ENCODE data around the gene ZKSCAN2. TPM values are rescaled to one million over a fixed set of nuclear protein-coding genes. Genes with fewer than 3 reads are reported as not detected.

The ZKSCAN2 gene
- total and polyA plus RNA-seq, 2 of the 8 experiments (the other 6 are each of a cell fraction or from before 2014, with no cell fraction given), result 2.2 to 11.6 TPM

- peaks cover 17% of the 10 kb centered on the region for H3K23me2 ChIP-seq (ENCODE audit: low read depth, low read length)
- H3K4ac ChIP-seq (replicated peaks; ENCODE audit: insufficient read length, low read depth, low read length), result no peak overlapping the region
- H4K8ac ChIP-seq (ENCODE audit: extremely low read depth, insufficient read depth, low read length), result peak overlapping the region; percentile 92; the same call in 1 of the 2 replicates
- H2BK15ac ChIP-seq (ENCODE audit: low read length), result no peak overlapping the region
- H3K23ac ChIP-seq (ENCODE audit: insufficient read length), result no peak overlapping the region
- H3K27ac ChIP-seq (ENCODE audit: low read depth, low read length), result peak overlapping the region; percentile 95; the same call in 1 of the 2 replicates
- no peak overlapping the region for H3K56ac ChIP-seq (replicated peaks; ENCODE audit: insufficient read length, low read depth, low read length)
- H2AK5ac ChIP-seq (ENCODE audit: low read depth, low read length), result no peak overlapping the region
- DNase-seq (ENCODE audit: low read depth in 1 of 2, low spot score in 2 of 2) (no peak), FAIRE-seq (no peak)
- H3K4me2 ChIP-seq (ENCODE audit: insufficient read depth in 1 of 2, low read depth in 2 of 2, low read length in 2 of 2), result peak overlapping the region; percentile 88 to 97
- WGBS, 2 experiments (ENCODE audit: extremely low coverage in 1 of 2, insufficient coverage in 1 of 2, insufficient read length in 1 of 2, insufficient replicate concordance in 2 of 2, low coverage in 1 of 2, low lambda C conversion rate in 2 of 2, missing lambda C conversion rate in 1 of 2), result 4% methylated on average over 24 of the region's 24 CpGs; no CpG with 5 or more reads in 1 of the 2 experiments
- H3K79me2 ChIP-seq (ENCODE audit: control insufficient read depth in 1 of 2, insufficient read depth in 2 of 2, low read length in 2 of 2), result peaks cover 12 to 42% of the 10 kb centered on the region in 2 experiments
- H3K18ac ChIP-seq (ENCODE audit: extremely low read depth, low read length), result peak overlapping the region; percentile 38; the same call in 1 of the 2 replicates
- H3K9me3 ChIP-seq (ENCODE audit: insufficient read depth in 2 of 2, low read depth in 1 of 2, low read length in 1 of 2), result no peaks in the 10 kb centered on the region
- ChIA-PET CTCF (ENCODE audit: partially characterized antibody) (interaction anchor here (0.6 to 1.5 kb wide), 5 partner anchors 9 to 571 kb away, joined by 3 read pairs; no protein-coding TSS in a partner anchor), POLR2A (ENCODE audit: partially characterized antibody) (interaction anchor here (0.9 to 1.5 kb wide), 4 partner anchors 9 to 434 kb away, joined by 3 to 6 read pairs (median 4); partner anchors contain the start of gene HS3ST4)
- H3K79me1 ChIP-seq (ENCODE audit: low read depth, low read length), result peaks cover 10% of the 10 kb centered on the region
- peaks cover 3 to 12% (median 8%) of the 10 kb centered on the region in 4 experiments; a peak in 6 of 8 replicates for H3K36me3 ChIP-seq (ENCODE audit: control insufficient read depth in 2 of 4, insufficient read depth in 4 of 4, low read length in 3 of 4)
- peaks cover 0 to 2% (median under 1%) of the 10 kb centered on the region in 4 experiments; a peak in 3 of 7 replicates for H3K4me1 ChIP-seq (replicated peaks in 1 of 4; ENCODE audit: control insufficient read depth in 3 of 4, insufficient read depth in 4 of 4, low read length in 3 of 4)
- H3K27me3 ChIP-seq (replicated peaks in 1 of 4; ENCODE audit: control insufficient read depth in 3 of 4, extremely low read depth in 1 of 4, insufficient read depth in 3 of 4, low read length in 3 of 4), result no peaks in the 10 kb centered on the region
- peak overlapping the region; percentile 36 to 95 (median 90) for H3K9ac ChIP-seq (replicated peaks in 1 of 4; ENCODE audit: extremely low read depth in 1 of 4, low read depth in 3 of 4, low read length in 3 of 4)
- no peak overlapping the region for H3K14ac ChIP-seq (ENCODE audit: insufficient read length)
- no peak overlapping the region for H2BK20ac ChIP-seq (ENCODE audit: low read length)
- peaks cover 0 to 4% of the 10 kb centered on the region in 2 experiments for H4K20me1 ChIP-seq (replicated peaks in 1 of 2; ENCODE audit: control insufficient read depth in 1 of 2, insufficient read depth in 2 of 2, low read length in 2 of 2)
- no peak overlapping the region for H4K91ac ChIP-seq (replicated peaks; ENCODE audit: insufficient read length, low read length)
- H4K5ac ChIP-seq (ENCODE audit: insufficient read length, low read depth, low read length), result peak overlapping the region; percentile 87
- H3K4me3 ChIP-seq (ENCODE audit: extremely low read depth in 1 of 4, insufficient read depth in 2 of 4, low read depth in 3 of 4, low read length in 4 of 4), result peak overlapping the region; percentile 73 to 88 (median 82)
- H2BK120ac ChIP-seq (replicated peaks; ENCODE audit: low read depth, low read length), result no peak overlapping the region
- H2AFZ ChIP-seq (ENCODE audit: low read length), result 0 out of 2 replicates have a peak overlapping the region, but pooled peaks have one; percentile 46
- H2BK5ac ChIP-seq (ENCODE audit: low read depth, low read length), result no peak overlapping the region
- H2BK12ac ChIP-seq (ENCODE audit: low read depth, low read length), result no peak overlapping the region
- TF ChIP-seq ASH2L (IDR thresholded peaks at IDR 0.05; ENCODE audit: low read length) (peak; percentile 20), NANOG (IDR thresholded peaks at IDR 0.05; ENCODE audit: insufficient read depth, low read depth, low read length, poor library complexity, severe bottlenecking) (no peak), RNF2 (IDR thresholded peaks at IDR 0.05; ENCODE audit: borderline replicate concordance, low read depth, low read length, missing control alignments, poor library complexity, severe bottlenecking) (no peak), EGR1 (IDR thresholded peaks at IDR 0.05; ENCODE audit: borderline replicate concordance, low read depth, low read length) (no peak), CEBPB (IDR thresholded peaks at IDR 0.05; ENCODE audit: low read depth, low read length) (no peak), EZH2 (IDR thresholded peaks at IDR 0.05; ENCODE audit: low read depth, low read length, severe bottlenecking) (peak; percentile 11), TAF1 (IDR thresholded peaks at IDR 0.05; ENCODE audit: low read depth, low read length) (peak; percentile 72; the same call in 1 of the 2 replicates), RXRA (IDR thresholded peaks at IDR 0.05; ENCODE audit: insufficient read depth, low read depth, low read length) (no peak), TAF7 (optimal IDR thresholded peaks at IDR 0.05; ENCODE audit: borderline replicate concordance, low read depth, low read length) (no peak), HDAC2 (IDR thresholded peaks at IDR 0.05; ENCODE audit: borderline replicate concordance in 1 of 2, low read depth in 2 of 2, low read length in 2 of 2) (no peak)
These were observed 763 bp downstream of the ZKSCAN2 start for GRCh38 chr16:25256695-25257469.

Measured in H1 (cell line).